GM19463 (cell line): ENCODE results near the gene ITCH.
A peak's percentile ranks its signal among the peaks of the same experiment; 100 is the strongest.
"Not testable (repeated sequence)": the region's sequence is repeated elsewhere in the genome, so short reads cannot be mapped to it uniquely, and the experiment has no call there.

Source experiments
- ATAC-seq: cut with Tn5 transposase; IDR thresholded peaks from one replicate; pipeline ENCODE4 v1.9.1; 2021; ENCODE audit warnings: mild to moderate bottlenecking, moderate library complexity; ENCODE audit not compliant: unreplicated experiment

Gene ITCH

GRCh38 chr20:34497596-34497995, 134.5 kb downstream of the ITCH start:
- not testable (repeated sequence) for ATAC-seq

GRCh38 chr20:34500823-34501222, 137.8 kb downstream of the ITCH start:
- ATAC-seq, result no peak

GRCh38 chr20:34506480-34506879, 143.4 kb downstream of the ITCH start:
- ATAC-seq, result no peak

GRCh38 chr20:34507702-34508413, 144.8 kb downstream of the ITCH start:
- ATAC-seq, result no peak

- ATAC-seq, result no peak
Observed at GRCh38 chr20:34510575-34510974, 147.5 kb downstream of the ITCH start.

GRCh38 chr20:34511891-34512265, 148.8 kb downstream of the ITCH start:
- ATAC-seq, result no peak

GRCh38 chr20:34512266-34512954, 149.3 kb downstream of the ITCH start:
- ATAC-seq, result no peak

- ATAC-seq, result no peak
Observed at GRCh38 chr20:34512955-34513419, 149.9 kb downstream of the ITCH start.

- ATAC-seq, result not testable (repeated sequence)
Observed at GRCh38 chr20:34514034-34514433, 151.0 kb downstream of the ITCH start.

GRCh38 chr20:34514897-34515483, 151.9 kb downstream of the ITCH start:
- ATAC-seq, result no peak

- ATAC-seq, result peak; percentile 40
Observed at GRCh38 chr20:34515484-34516246, 152.6 kb downstream of the ITCH start.

GRCh38 chr20:34516247-34517113, 153.4 kb downstream of the ITCH start, which contains the start of gene DYNLRB1:
Gene DYNLRB1 (plus strand): TSS chr20:34516422. CDS start chr20:34516459, 37 bp downstream.
- ATAC-seq, result peak; percentile 66

GRCh38 chr20:34517114-34517505, 154.0 kb downstream of the ITCH start:
- no peak for ATAC-seq

GRCh38 chr20:34518863-34519262, 155.8 kb downstream of the ITCH start:
- not testable (repeated sequence) for ATAC-seq

GRCh38 chr20:34519841-34520240, 156.8 kb downstream of the ITCH start:
- not testable (repeated sequence) for ATAC-seq

- ATAC-seq, result no peak
Observed at GRCh38 chr20:34522969-34523871, 160.1 kb downstream of the ITCH start.

GRCh38 chr20:34524426-34524825, 161.4 kb downstream of the ITCH start:
- ATAC-seq, result no peak

- ATAC-seq, result no peak
Observed at GRCh38 chr20:34525342-34525708, 162.3 kb downstream of the ITCH start.

- no peak for ATAC-seq
Observed at GRCh38 chr20:34525709-34526416, 162.8 kb downstream of the ITCH start.
